Measurements from ENCODE around the gene YKT6.

YKT6 gene

GRCh38 chr7:44227911-44228310, 27.1 kb downstream of the YKT6 start:
- H3K4me3 ChIP-seq (ENCODE audit: low read length, poor library complexity, severe bottlenecking), result no peak overlapping the region
- TF ChIP-seq CTCF (conservative IDR thresholded peaks at IDR 0.05; ENCODE audit: low read length), result no peak
- no peak for TF ChIP-seq EZH2phosphoT487 (IDR thresholded peaks at IDR 0.05; ENCODE audit: borderline replicate concordance)
- no peak overlapping the region for H3K4me2 ChIP-seq (ENCODE audit: low read depth, low read length, poor library complexity, severe bottlenecking)
- no peaks in the 10 kb centered on the region for H3K9me3 ChIP-seq (ENCODE audit: insufficient read depth, low read depth, low read length)
- H3K36me3 ChIP-seq (ENCODE audit: insufficient read depth, low read length), result no peaks in the 10 kb centered on the region
- no peaks in the 10 kb centered on the region for H3F3A ChIP-seq (ENCODE audit: low read depth)
- no peaks in the 10 kb centered on the region for H3K9me2 ChIP-seq (replicated peaks; ENCODE audit: low read depth, low read length)
- no peaks in the 10 kb centered on the region for H3K4me1 ChIP-seq (ENCODE audit: insufficient read depth, low read length, poor library complexity, severe bottlenecking)
- no peaks in the 10 kb centered on the region for H4K20me1 ChIP-seq (ENCODE audit: insufficient read depth, low read length, poor library complexity, severe bottlenecking)
- H3K9ac ChIP-seq (ENCODE audit: low read depth, low read length, poor library complexity, severe bottlenecking), result no peak overlapping the region
- no peak overlapping the region for H2AFZ ChIP-seq (ENCODE audit: low read length)
- no peaks in the 10 kb centered on the region for H3K27me3 ChIP-seq (ENCODE audit: insufficient read depth, low read length, poor library complexity, severe bottlenecking)
- no peaks in the 10 kb centered on the region for H3K79me2 ChIP-seq (ENCODE audit: insufficient read depth, low read length)

GRCh38 chr7:44228571-44229350, 28.0 kb downstream of the YKT6 start:
- H3K9me3 ChIP-seq (ENCODE audit: insufficient read depth, low read depth, low read length), result no peaks in the 10 kb centered on the region
- no peaks in the 10 kb centered on the region for H3K36me3 ChIP-seq (ENCODE audit: insufficient read depth, low read length)
- no peak overlapping the region for H2AFZ ChIP-seq (ENCODE audit: low read length)
- H3K4me3 ChIP-seq (ENCODE audit: low read length, poor library complexity, severe bottlenecking), result no peak overlapping the region
- H4K20me1 ChIP-seq (ENCODE audit: insufficient read depth, low read length, poor library complexity, severe bottlenecking), result no peaks in the 10 kb centered on the region
- no peaks in the 10 kb centered on the region for H3K27me3 ChIP-seq (ENCODE audit: insufficient read depth, low read length, poor library complexity, severe bottlenecking)
- no peaks in the 10 kb centered on the region for H3F3A ChIP-seq (ENCODE audit: low read depth)
- H3K79me2 ChIP-seq (ENCODE audit: insufficient read depth, low read length), result no peaks in the 10 kb centered on the region
- H3K9ac ChIP-seq (ENCODE audit: low read depth, low read length, poor library complexity, severe bottlenecking), result no peak overlapping the region
- no peaks in the 10 kb centered on the region for H3K4me1 ChIP-seq (ENCODE audit: insufficient read depth, low read length, poor library complexity, severe bottlenecking)
- TF ChIP-seq CTCF (conservative IDR thresholded peaks at IDR 0.05; ENCODE audit: low read length), result no peak
- no peak for TF ChIP-seq EZH2phosphoT487 (IDR thresholded peaks at IDR 0.05; ENCODE audit: borderline replicate concordance)
- no peak overlapping the region for H3K4me2 ChIP-seq (ENCODE audit: low read depth, low read length, poor library complexity, severe bottlenecking)
- no peaks in the 10 kb centered on the region for H3K9me2 ChIP-seq (replicated peaks; ENCODE audit: low read depth, low read length)

- Histone ChIP-seq H2AFZ (ENCODE audit: low read length) (no peak overlapping the region), H3K36me3 (ENCODE audit: insufficient read depth, low read length) (no peaks in the 10 kb centered on the region), H3K4me2 (ENCODE audit: low read depth, low read length, poor library complexity, severe bottlenecking) (no peak overlapping the region), H4K20me1 (ENCODE audit: insufficient read depth, low read length, poor library complexity, severe bottlenecking) (no peaks in the 10 kb centered on the region), H3K9ac (ENCODE audit: low read depth, low read length, poor library complexity, severe bottlenecking) (no peak overlapping the region), H3K27me3 (ENCODE audit: insufficient read depth, low read length, poor library complexity, severe bottlenecking) (no peaks in the 10 kb centered on the region), H3F3A (ENCODE audit: low read depth) (no peaks in the 10 kb centered on the region), H3K4me3 (ENCODE audit: low read length, poor library complexity, severe bottlenecking) (no peak overlapping the region), H3K4me1 (ENCODE audit: insufficient read depth, low read length, poor library complexity, severe bottlenecking) (no peaks in the 10 kb centered on the region), H3K9me2 (replicated peaks; ENCODE audit: low read depth, low read length) (no peaks in the 10 kb centered on the region), H3K79me2 (ENCODE audit: insufficient read depth, low read length) (no peaks in the 10 kb centered on the region), H3K9me3 (ENCODE audit: insufficient read depth, low read depth, low read length) (no peaks in the 10 kb centered on the region)
- TF ChIP-seq EZH2phosphoT487 (IDR thresholded peaks at IDR 0.05; ENCODE audit: borderline replicate concordance) (no peak), CTCF (conservative IDR thresholded peaks at IDR 0.05; ENCODE audit: low read length) (no peak)
Observed at GRCh38 chr7:44229546-44230105, 28.8 kb downstream of the YKT6 start.
